GM23338 (cell line): ENCODE data around the gene RNASET2. TPM values are rescaled to one million over a fixed set of nuclear protein-coding genes. Genes with fewer than 3 reads are reported as not detected.

ENCODE experiments used
- CREB1 ChIP-seq: fragments of 250-450 bp; sonication (Bioruptor Pico); IDR thresholded peaks from 2 replicates; pipeline ENCODE4 v1.5.0; 2020; ENCODE audit warnings: low read depth, mild to moderate bottlenecking, moderate library complexity
- CTCF ChIP-seq, 2 experiments: fragments of 200-600 bp in 1 of 2; sonication (generic) in 1 of 2; conservative IDR thresholded peaks; 2 replicates each; pipeline versions ENCODE4 v1.5.1 to v1.6.1; 2016 to 2017; ENCODE audit warnings: antibody characterized with exemption in 2 of 2, low read depth in 2 of 2, mild to moderate bottlenecking in 2 of 2, moderate library complexity in 1 of 2
- EZH2 ChIP-seq: fragments of 200-600 bp; sonication (generic); IDR thresholded peaks from one replicate; pipeline ENCODE4 v1.8.0; 2017; ENCODE audit warnings: antibody characterized with exemption, mild to moderate bottlenecking, low read depth; ENCODE audit not compliant: unreplicated experiment
- JUNB ChIP-seq: IDR thresholded peaks from one replicate; pipeline ENCODE4 v1.6.1; 2016; ENCODE audit warnings: antibody characterized with exemption; ENCODE audit not compliant: unreplicated experiment
- NANOG ChIP-seq: IDR thresholded peaks from 2 replicates; pipeline ENCODE4 v1.6.1; 2016; ENCODE audit warnings: antibody characterized with exemption, borderline replicate concordance
- POLR2AphosphoS5 ChIP-seq: IDR thresholded peaks from 2 replicates; pipeline ENCODE4 v1.6.1; 2016; ENCODE audit warnings: antibody characterized with exemption, low read depth
- REST ChIP-seq: IDR thresholded peaks from one replicate; pipeline ENCODE4 v1.6.1; 2018; ENCODE audit warnings: antibody characterized with exemption; ENCODE audit not compliant: unreplicated experiment
- ZNF114 ChIP-seq: fragments of 250-450 bp; sonication (Bioruptor Pico); IDR thresholded peaks from 2 replicates; pipeline ENCODE4 v1.5.0; 2020; ENCODE audit warnings: mild to moderate bottlenecking, moderate library complexity
- ZNF331 ChIP-seq: fragments of 250-450 bp; sonication (Bioruptor Pico); IDR thresholded peaks from 2 replicates; pipeline ENCODE4 v1.5.0; 2020; ENCODE audit warnings: low read depth, mild to moderate bottlenecking, moderate library complexity
- polyA plus RNA-seq: library from polyadenylated mRNA; unstranded; fragments of >200 nt; fragmentation: Nextera tagmentation; extraction: Ambion mirVana; gene quantifications from 2 replicates; pipeline ENCODE4 v1.2.1, GENCODE V29; 2016
- total RNA-seq: library from RNA; depleted of rRNA; stranded (reverse); fragments of >200 nt; shearing (Covaris generic); gene quantifications from 2 replicates; pipeline ENCODE4 v1.2.3, GENCODE V29; 2014
- TF ChIP-seq, protein P1 (sequence below): fragments of 250-450 bp; sonication (Bioruptor Pico); IDR thresholded peaks from 2 replicates; pipeline ENCODE4 v1.5.0; 2020; ENCODE audit warnings: mild to moderate bottlenecking, moderate library complexity

Gene RNASET2
- total and polyA plus RNA-seq, 2 experiments from 2014 or later, result 40.5 to 62.8 TPM

DNA sequence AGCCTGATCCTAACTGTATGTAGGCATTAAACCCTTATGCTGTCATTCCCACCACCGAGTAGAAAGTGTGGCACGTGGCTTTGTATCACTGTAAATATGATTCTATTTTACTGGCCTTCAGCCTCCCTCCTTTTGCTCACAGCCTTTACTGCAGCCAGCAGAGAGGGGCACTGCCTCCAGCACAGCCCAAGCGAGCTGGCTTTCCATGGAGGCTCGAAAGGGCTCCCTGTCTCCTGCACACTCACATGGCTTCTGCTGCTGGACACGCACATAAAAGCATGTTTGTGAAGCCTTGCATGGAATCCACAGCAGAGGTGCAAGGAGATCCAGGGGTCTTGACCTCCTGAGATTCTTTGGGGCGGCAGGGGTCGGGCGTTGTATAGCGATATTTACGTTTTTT is 51.3 kb downstream of the RNASET2 start (continued):
- TF ChIP-seq, protein P1, sequence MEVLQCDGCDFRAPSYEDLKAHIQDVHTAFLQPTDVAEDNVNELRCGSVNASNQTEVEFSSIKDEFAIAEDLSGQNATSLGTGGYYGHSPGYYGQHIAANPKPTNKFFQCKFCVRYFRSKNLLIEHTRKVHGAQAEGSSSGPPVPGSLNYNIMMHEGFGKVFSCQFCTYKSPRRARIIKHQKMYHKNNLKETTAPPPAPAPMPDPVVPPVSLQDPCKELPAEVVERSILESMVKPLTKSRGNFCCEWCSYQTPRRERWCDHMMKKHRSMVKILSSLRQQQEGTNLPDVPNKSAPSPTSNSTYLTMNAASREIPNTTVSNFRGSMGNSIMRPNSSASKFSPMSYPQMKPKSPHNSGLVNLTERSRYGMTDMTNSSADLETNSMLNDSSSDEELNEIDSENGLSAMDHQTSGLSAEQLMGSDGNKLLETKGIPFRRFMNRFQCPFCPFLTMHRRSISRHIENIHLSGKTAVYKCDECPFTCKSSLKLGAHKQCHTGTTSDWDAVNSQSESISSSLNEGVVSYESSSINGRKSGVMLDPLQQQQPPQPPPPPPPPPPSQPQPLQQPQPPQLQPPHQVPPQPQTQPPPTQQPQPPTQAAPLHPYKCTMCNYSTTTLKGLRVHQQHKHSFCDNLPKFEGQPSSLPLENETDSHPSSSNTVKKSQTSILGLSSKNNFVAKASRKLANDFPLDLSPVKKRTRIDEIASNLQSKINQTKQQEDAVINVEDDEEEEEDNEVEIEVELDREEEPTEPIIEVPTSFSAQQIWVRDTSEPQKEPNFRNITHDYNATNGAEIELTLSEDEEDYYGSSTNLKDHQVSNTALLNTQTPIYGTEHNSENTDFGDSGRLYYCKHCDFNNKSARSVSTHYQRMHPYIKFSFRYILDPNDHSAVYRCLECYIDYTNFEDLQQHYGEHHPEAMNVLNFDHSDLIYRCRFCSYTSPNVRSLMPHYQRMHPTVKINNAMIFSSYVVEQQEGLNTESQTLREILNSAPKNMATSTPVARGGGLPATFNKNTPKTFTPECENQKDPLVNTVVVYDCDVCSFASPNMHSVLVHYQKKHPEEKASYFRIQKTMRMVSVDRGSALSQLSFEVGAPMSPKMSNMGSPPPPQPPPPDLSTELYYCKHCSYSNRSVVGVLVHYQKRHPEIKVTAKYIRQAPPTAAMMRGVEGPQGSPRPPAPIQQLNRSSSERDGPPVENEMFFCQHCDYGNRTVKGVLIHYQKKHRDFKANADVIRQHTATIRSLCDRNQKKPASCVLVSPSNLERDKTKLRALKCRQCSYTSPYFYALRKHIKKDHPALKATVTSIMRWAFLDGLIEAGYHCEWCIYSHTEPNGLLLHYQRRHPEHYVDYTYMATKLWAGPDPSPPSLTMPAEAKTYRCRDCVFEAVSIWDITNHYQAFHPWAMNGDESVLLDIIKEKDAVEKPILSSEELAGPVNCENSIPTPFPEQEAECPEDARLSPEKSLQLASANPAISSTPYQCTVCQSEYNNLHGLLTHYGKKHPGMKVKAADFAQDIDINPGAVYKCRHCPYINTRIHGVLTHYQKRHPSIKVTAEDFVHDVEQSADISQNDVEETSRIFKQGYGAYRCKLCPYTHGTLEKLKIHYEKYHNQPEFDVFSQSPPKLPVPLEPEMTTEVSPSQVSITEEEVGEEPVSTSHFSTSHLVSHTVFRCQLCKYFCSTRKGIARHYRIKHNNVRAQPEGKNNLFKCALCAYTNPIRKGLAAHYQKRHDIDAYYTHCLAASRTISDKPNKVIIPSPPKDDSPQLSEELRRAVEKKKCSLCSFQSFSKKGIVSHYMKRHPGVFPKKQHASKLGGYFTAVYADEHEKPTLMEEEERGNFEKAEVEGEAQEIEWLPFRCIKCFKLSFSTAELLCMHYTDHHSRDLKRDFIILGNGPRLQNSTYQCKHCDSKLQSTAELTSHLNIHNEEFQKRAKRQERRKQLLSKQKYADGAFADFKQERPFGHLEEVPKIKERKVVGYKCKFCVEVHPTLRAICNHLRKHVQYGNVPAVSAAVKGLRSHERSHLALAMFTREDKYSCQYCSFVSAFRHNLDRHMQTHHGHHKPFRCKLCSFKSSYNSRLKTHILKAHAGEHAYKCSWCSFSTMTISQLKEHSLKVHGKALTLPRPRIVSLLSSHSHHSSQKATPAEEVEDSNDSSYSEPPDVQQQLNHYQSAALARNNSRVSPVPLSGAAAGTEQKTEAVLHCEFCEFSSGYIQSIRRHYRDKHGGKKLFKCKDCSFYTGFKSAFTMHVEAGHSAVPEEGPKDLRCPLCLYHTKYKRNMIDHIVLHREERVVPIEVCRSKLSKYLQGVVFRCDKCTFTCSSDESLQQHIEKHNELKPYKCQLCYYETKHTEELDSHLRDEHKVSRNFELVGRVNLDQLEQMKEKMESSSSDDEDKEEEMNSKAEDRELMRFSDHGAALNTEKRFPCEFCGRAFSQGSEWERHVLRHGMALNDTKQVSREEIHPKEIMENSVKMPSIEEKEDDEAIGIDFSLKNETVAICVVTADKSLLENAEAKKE (CRISPR knock-in tag), result no peak
- TF ChIP-seq EZH2 (no peak), POLR2AphosphoS5 (no peak), CTCF (conservative IDR thresholded peaks at IDR 0.05; ENCODE audit: low read depth in 2 of 2) (no peak), ZNF331 (CRISPR knock-in tag) (no peak), ZNF114 (CRISPR knock-in tag) (no peak), JUNB (no peak), CREB1 (no peak), REST (no peak), NANOG (no peak)
